Testis (tissue), 2 donors: ENCODE results near the gene PAX3.

ENCODE experiments used
- POLR2A ChIP-seq: fragments of 450-650 bp; IDR thresholded peaks from one replicate; pipeline ENCODE4 v1.6.1; 2017; ENCODE audit warnings: antibody characterized with exemption, mild to moderate bottlenecking, moderate library complexity
- TF ChIP-seq, protein P1 (sequence below), 3 experiments: fragments of 450-650 bp in 2 of 3; fragments of 200-600 bp in 1 of 3; sonication (generic) in 1 of 3; IDR thresholded peaks; one replicate each; pipeline ENCODE4 v1.5.1; 2016 to 2019; ENCODE audit warnings: antibody characterized with exemption in 3 of 3, mild to moderate bottlenecking in 2 of 3, moderate library complexity in 1 of 3

DNA sequence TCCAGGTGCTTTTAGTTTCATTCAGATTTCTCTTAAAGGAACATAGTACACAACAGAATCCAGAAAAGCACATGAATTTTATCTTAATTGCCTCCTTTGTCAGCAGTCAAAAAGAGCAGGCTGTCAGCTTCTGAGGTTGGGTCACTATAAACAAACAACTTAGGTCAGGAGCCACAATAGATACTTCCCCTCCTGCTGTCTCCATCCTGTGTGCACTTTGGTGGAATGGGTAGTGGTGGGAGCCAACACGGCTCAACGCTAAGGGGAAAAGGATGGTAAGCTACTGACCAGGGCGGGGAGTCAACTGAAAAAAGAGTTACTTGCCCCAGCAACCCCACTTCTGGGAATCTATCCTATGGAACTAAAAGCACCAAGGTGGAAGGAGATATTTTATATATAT, 121.9 kb downstream of the PAX3 start:
- TF ChIP-seq, protein P1, sequence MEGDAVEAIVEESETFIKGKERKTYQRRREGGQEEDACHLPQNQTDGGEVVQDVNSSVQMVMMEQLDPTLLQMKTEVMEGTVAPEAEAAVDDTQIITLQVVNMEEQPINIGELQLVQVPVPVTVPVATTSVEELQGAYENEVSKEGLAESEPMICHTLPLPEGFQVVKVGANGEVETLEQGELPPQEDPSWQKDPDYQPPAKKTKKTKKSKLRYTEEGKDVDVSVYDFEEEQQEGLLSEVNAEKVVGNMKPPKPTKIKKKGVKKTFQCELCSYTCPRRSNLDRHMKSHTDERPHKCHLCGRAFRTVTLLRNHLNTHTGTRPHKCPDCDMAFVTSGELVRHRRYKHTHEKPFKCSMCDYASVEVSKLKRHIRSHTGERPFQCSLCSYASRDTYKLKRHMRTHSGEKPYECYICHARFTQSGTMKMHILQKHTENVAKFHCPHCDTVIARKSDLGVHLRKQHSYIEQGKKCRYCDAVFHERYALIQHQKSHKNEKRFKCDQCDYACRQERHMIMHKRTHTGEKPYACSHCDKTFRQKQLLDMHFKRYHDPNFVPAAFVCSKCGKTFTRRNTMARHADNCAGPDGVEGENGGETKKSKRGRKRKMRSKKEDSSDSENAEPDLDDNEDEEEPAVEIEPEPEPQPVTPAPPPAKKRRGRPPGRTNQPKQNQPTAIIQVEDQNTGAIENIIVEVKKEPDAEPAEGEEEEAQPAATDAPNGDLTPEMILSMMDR (IDR thresholded peaks at IDR 0.05): no peak
- TF ChIP-seq POLR2A: no peak
